ENCODE data around the gene ZFAND4.
"Not testable (repeated sequence)": the region's sequence is repeated elsewhere in the genome, so short reads cannot be mapped to it uniquely, and the experiment has no call there.

The ZFAND4 gene

DNA sequence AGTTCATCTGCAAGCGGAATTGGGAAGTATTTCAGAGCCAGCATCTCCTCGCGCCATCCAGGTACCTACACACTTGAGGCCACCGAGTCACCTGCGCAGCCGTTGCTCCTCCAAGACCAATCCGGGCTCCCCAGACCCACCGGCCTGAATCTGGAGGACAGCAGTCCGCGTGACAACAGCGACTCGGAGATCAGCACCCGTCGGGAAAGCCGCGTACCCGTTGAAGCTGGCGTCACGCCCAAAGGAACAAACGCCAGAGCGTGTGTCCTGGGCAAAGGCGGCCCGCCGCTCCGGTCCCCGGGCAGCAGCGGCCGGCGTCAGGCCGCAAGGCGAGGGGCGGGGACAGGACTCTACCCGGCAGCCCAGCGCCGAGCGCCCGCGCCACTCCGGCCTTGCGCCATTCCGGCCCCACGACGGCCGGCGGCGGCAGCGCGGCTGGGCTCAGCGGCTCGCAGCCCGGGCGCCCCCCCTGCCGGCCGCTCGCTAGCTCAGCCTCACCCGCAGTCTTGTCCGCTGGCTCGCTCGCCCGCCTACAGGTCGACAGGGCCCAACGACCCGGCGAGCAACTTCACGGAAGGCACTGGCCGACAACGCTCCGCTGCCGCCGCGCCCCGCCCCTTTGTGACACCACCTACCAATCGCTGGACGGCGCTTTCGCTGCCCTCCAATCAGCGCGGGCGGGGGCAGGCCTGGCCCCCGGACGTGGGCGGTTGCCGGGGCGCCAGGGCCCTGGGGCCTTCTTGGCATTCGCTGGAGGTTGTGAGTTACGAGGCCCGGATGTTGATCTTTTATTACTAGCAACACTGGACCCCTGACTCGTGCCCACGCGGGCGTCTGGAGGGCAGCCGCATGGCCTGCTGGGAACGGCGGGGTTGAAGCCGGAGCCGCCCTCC is at the start of gene ZFAND4:
Gene ZFAND4 (minus strand): TSS at position 592 of the 893 bp plus-strand sequence. CDS start 9,047 bp downstream, outside the sequence.
- DNase-seq, result peak; percentile 81

- not testable (repeated sequence) for DNase-seq
Observed at GRCh38 chr10:45721503-45721902, 48.9 kb upstream of the ZFAND4 start.

- DNase-seq, result not testable (repeated sequence)
Observed at GRCh38 chr10:45717642-45718041, 45.1 kb upstream of the ZFAND4 start.

DNA sequence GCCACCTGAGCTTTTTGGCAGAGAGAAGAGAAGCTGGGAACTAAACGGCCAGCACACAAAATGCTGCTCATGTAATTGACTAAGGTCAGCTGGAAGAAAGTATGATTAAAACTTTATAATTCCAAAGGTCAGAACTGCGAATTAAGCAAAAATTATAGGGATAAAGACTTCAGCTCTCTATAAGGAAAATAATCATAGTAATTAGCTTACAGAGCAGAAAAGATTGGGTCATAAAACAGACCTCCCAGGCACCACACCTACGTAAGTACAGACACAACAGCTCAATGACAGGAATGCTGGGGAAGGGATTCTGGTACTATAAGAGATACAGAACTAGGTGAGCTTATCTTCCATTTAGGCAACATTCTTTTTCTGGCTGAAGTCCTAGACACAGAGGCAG is 44.5 kb upstream of the ZFAND4 start:
- DNase-seq, result not testable (repeated sequence)

GRCh38 chr10:45711223-45711622 is 38.7 kb upstream of the ZFAND4 start:
- DNase-seq, result not testable (repeated sequence)

GRCh38 chr10:45710200-45710796 is 37.7 kb upstream of the ZFAND4 start:
- DNase-seq, result not testable (repeated sequence)

GRCh38 chr10:45678467-45678866 is 5.9 kb upstream of the ZFAND4 start:
- not testable (repeated sequence) for DNase-seq

DNA sequence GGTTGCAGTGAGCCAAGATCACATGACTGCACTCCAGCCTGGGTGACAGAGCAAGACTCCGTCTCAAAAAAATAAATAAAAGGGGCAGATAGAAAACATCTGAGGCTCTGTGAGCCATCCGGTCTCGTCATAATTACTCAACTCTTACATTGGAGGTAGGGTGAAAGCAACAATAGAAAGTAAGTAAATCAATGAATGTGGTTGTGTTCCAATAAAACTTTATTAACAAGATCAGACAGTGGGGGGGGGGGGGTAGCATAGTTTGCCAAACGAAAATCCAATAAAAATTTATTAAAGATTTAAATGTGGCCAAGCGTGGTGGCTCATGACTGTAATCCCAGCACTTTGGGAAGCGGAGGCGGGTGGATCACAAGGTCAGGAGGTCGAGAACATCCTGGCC is 2.8 kb upstream of the ZFAND4 start:
- DNase-seq, result no peak

GRCh38 chr10:45673074-45673648 is 589 bp upstream of the ZFAND4 start:
- no peak for DNase-seq

GRCh38 chr10:45671300-45671699 is 1.3 kb downstream of the ZFAND4 start:
- DNase-seq, result not testable (repeated sequence)

GRCh38 chr10:45669897-45670296 is 2.7 kb downstream of the ZFAND4 start:
- not testable (repeated sequence) for DNase-seq

DNA sequence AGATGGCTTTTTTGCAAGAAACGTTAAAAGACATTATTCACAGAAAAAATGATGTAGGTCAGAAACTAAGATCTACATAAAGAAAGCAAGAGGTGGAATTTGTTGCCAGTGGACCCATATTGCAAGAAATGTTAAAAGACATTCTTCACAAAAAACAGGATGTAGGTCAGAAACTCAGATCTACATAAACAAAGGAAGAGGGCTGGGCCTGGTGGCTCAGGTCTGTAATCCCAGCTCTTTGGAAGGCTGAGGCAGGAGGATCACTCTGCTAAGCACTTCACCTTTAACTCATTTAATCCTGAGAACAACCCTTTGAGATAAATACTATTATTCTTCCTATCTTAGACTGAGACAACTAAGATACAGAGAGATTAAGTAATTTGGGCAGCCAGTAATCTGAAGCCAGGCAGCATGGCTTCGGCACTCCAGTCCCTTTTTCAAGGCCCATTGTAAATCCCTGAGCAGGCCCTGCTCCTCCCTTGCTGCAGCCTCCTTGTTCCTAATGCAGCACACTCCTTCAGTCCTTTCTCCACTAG is 11.6 kb downstream of the ZFAND4 start:
- no peak for DNase-seq

DNA sequence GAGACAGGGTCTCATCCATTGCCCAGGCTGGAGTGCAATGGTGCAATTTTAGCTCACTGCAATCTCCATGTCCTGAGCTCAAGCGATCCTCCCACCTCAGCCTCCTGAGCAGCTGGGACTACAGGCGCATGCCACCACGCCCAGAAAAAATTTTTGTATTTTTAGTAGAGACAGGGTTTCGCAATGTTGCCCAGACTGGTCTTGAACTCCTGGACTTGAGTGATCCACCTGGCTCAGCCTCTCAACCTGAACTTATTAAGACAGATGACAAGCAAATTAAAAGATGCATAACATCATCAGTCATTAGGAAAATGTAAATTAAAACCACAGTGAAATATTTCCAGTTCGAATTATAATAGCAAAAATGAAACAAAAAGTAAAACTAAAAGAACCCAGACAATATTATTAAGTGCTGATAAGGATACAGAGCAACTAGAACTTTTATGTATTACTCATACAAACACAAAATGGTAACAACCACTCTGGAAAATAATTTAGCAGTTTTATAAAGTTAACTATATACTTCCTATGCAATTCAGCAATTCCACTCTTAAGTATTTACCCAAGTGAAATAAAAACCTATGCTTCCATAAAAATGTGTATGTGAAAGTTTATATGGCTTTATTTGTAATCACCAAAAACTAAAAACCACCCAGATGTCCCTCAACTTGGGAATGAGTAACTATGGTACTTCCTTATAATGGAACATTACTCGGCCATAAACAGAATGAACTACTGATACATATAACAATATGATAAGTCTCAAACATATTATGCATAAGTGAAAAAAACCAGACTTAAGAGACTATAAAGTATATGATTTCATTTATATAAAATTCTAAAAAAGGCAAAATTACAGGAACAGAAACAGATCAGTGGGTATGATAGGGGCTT is 15.3 kb downstream of the ZFAND4 start:
- no peak for DNase-seq

GRCh38 chr10:45655219-45655618 is 17.4 kb downstream of the ZFAND4 start:
- DNase-seq, result no peak

GRCh38 chr10:45654753-45655141 is 17.8 kb downstream of the ZFAND4 start:
- not testable (repeated sequence) for DNase-seq

DNA sequence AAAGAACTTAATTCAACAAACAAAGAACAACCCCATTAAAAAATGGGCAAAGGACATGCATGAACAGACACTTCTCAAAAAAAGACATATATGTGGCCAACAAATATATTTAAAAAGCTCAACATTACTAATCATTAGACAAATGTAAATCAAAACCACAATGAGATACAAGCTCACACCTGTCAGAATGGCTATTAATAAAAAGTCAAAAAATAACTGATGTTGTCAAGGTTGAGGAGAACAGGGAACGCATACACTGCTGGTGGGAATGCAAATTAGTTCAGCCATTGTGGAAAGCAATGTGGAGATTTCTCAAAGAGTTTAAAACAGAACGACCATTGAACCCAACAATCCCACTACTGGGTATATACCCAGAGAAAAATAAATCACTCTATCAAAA is 19.1 kb downstream of the ZFAND4 start:
- DNase-seq, result no peak

GRCh38 chr10:45652511-45652910 is 20.1 kb downstream of the ZFAND4 start:
- DNase-seq, result no peak

DNA sequence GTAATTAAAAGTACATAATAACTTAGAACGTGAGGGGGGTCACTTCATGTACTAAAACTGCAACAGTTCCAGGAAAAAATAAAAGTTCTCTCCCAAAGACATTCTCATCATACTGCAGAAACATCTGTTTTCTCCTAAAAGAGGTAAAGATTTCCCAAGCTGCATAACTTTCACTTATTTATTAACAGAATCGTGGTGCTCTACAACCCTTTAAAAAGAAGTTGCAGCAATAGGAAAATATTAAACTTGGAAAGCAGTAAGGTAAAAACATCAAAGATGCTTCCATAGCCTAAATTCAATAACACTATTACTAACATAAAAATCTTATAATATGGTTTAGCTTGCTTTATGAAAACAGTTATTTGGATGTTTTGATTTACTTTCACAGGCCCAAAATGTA is 23.3 kb downstream of the ZFAND4 start:
- DNase-seq, result no peak

GRCh38 chr10:45647118-45647517 is 25.5 kb downstream of the ZFAND4 start:
- DNase-seq, result no peak

DNA sequence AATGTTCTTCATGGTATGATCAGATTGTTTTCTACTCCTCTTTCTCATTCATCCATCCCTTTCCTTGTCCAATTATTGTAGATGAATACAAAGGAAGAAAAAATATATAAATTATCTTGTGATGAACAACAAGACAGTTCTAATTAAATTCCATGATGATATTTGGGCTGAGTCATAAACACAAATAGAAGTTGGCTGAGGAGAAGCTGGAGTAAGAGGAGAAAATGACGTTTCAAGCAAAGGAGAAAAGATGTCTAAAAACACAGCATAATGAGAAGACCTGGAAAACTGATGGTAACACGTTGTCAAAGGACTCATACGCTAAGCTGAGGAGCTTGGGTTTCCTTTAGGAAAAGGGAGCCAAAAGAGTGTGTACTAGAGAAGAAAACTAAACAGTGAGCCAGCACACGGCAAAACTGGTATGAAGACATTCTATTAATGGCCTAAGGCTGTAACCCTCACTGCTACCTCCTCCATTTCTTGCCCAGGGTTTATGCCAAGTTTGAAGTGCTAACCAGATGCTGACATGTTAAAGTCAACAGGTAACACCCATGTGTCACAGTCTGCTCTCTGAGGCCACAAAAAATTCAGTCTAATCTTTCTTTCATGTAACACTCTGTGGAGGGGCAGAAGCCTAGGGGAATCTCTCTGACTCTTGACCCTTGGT is 26.1 kb downstream of the ZFAND4 start:
- DNase-seq, result no peak

DNA sequence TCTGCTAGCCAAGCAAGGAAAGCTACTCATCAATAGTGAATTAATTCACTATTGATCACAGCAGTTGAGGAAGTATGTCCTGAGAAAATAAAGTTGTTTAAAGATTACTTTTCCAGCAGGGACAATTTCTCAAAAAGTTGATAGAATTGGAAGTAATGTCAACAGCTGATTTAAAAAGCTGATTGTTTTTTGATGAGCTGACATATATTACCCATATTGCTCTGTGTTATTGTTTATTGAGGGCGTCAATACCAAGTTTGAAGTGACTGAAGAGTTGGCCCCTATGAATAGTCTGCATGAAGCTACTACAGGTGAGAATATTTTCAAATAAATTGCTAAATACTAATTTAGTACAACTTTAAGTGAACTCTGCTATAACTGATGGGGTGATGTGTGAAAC is 28.0 kb downstream of the ZFAND4 start:
- DNase-seq, result no peak

DNA sequence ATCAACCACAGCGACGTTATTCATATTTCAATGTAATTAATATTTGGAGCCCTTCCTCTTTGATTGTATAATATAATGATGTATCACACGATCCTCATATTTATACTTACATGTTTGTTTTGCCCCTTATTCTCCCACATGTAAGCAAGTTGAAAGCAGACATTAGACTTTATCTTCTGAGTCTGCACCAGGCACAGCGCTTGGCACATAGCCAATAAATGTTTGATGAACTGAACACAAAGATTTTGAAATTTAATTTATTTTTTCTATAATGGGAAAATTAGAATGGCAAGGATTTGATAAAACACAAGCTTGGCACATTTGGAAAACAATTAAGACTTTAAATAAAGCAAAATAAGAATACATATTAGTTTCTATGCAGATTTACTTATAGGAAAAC is 31.6 kb downstream of the ZFAND4 start:
- DNase-seq, result no peak

Data from GOT3 (cell line).